Neuronal stem cell (in vitro differentiated cells): ENCODE results near the gene JADE3.

ENCODE experiments used
- DNase-seq: peaks from one replicate; pipeline ENCODE4 v3.0.0-alpha.2; 2013; ENCODE audit warnings: low spot score
- H2AFZ ChIP-seq: one replicate; pipeline ENCODE4 v1.6.1; 2013; ENCODE audit warnings: mild to moderate bottlenecking, low read length, inconsistent platforms
- H2AK5ac ChIP-seq: 2 replicates; pipeline ENCODE4 v1.6.1; 2013; ENCODE audit warnings: low read depth, mild to moderate bottlenecking, inconsistent platforms, low read length, moderate library complexity, mixed read lengths
- H2BK120ac ChIP-seq: 2 replicates; pipeline ENCODE4 v1.6.1; 2013; ENCODE audit warnings: low read depth, mild to moderate bottlenecking, inconsistent platforms, low read length, moderate library complexity, mixed read lengths
- H2BK12ac ChIP-seq: one replicate; pipeline ENCODE4 v1.6.1; 2013; ENCODE audit warnings: low read length, inconsistent platforms
- H2BK15ac ChIP-seq: 2 replicates; pipeline ENCODE4 v1.6.1; 2013; ENCODE audit warnings: mild to moderate bottlenecking, low read length, inconsistent platforms, mixed read lengths
- H2BK5ac ChIP-seq: one replicate; pipeline ENCODE4 v1.6.1; 2013; ENCODE audit warnings: inconsistent platforms, mild to moderate bottlenecking, low read length, moderate library complexity
- H3K14ac ChIP-seq: one replicate; pipeline ENCODE4 v1.6.1; 2013; ENCODE audit warnings: low read length, inconsistent platforms
- H3K18ac ChIP-seq: 2 replicates; pipeline ENCODE4 v1.6.1; 2013; ENCODE audit warnings: low read length, inconsistent platforms
- H3K23ac ChIP-seq: 2 replicates; pipeline ENCODE4 v1.6.1; 2013; ENCODE audit warnings: low read depth, mild to moderate bottlenecking, mixed read lengths, low read length, inconsistent platforms; ENCODE audit not compliant: poor library complexity
- H3K27ac ChIP-seq: replicated peaks from 3 replicates; pipeline ENCODE4 v1.5.1; 2013; ENCODE audit warnings: low read length, inconsistent platforms
- H3K27me3 ChIP-seq, 3 experiments: 2 replicates each; pipeline ENCODE4 v1.6.1; 2013; ENCODE audit warnings: low read length in 3 of 3, mild to moderate bottlenecking in 2 of 3, inconsistent platforms in 1 of 3, low read depth in 1 of 3, mixed read lengths in 1 of 3, moderate library complexity in 1 of 3; ENCODE audit not compliant: control insufficient read depth in 3 of 3, insufficient read depth in 3 of 3
- H3K36me3 ChIP-seq, 2 donors: replicated peaks in 1 of 2; 2 replicates each; pipeline ENCODE4 v1.6.1; 2013; ENCODE audit warnings: low read length in 2 of 2; ENCODE audit not compliant: control insufficient read depth in 2 of 2, insufficient read depth in 2 of 2
- H3K4ac ChIP-seq: 2 replicates; pipeline ENCODE4 v1.6.1; 2013; ENCODE audit warnings: inconsistent platforms, mild to moderate bottlenecking, low read length, moderate library complexity
- H3K4me1 ChIP-seq, 2 donors: 1 replicate in 1 of 2; 2 replicates in 1 of 2; pipeline ENCODE4 v1.6.1; 2013; ENCODE audit warnings: low read length in 2 of 2, low read depth in 1 of 2; ENCODE audit not compliant: control insufficient read depth in 2 of 2, insufficient read depth in 1 of 2
- H3K4me2 ChIP-seq: one replicate; pipeline ENCODE4 v1.6.1; 2013; ENCODE audit warnings: mild to moderate bottlenecking, low read length, inconsistent platforms; ENCODE audit not compliant: insufficient read depth, poor library complexity, severe bottlenecking
- H3K4me3 ChIP-seq, 2 donors: 2 replicates each; pipeline ENCODE4 v1.5.1; 2013; ENCODE audit warnings: low read length in 2 of 2, mild to moderate bottlenecking in 2 of 2, inconsistent platforms in 1 of 2, moderate library complexity in 1 of 2
- H3K79me1 ChIP-seq: one replicate; pipeline ENCODE4 v1.6.1; 2013; ENCODE audit warnings: low read depth, mild to moderate bottlenecking, inconsistent platforms, low read length, moderate library complexity
- H3K9ac ChIP-seq: one replicate; pipeline ENCODE4 v1.6.1; 2013; ENCODE audit warnings: mild to moderate bottlenecking, low read depth, low read length, inconsistent platforms; ENCODE audit not compliant: poor library complexity
- H3K9me3 ChIP-seq, 2 donors: replicated peaks in 1 of 2; 2 replicates each; pipeline versions ENCODE3 to v1.6.1; 2013; ENCODE audit warnings: low read length in 2 of 2, mild to moderate bottlenecking in 2 of 2, inconsistent platforms in 1 of 2, low read depth in 1 of 2, mixed read lengths in 1 of 2, moderate library complexity in 1 of 2; ENCODE audit not compliant: control insufficient read depth in 2 of 2, insufficient read depth in 1 of 2
- H4K8ac ChIP-seq: one replicate; pipeline ENCODE4 v1.6.1; 2013; ENCODE audit warnings: low read depth, mild to moderate bottlenecking, inconsistent platforms, low read length, moderate library complexity
- H4K91ac ChIP-seq: one replicate; pipeline ENCODE4 v1.6.1; 2013; ENCODE audit warnings: low read length, low read depth, mild to moderate bottlenecking, inconsistent platforms; ENCODE audit not compliant: poor library complexity
- WGBS, 2 donors: extraction: QIAGEN DNeasy Blood & Tissue Kit; methylation state at CpG; one replicate each; pipeline ENCODE4 v1.1.7; 2013; ENCODE audit warnings: missing lambda C conversion rate in 2 of 2, mixed read lengths in 1 of 2; ENCODE audit not compliant: insufficient read length in 2 of 2, insufficient replicate concordance in 1 of 2; ENCODE audit errors: extremely low coverage in 2 of 2; 5-methylcytosine and 5-hydroxymethylcytosine counted together

JADE3 gene

GRCh38 chrX:46927718-46928117 is 15.5 kb downstream of the JADE3 start:
- no peak overlapping the region for H4K8ac ChIP-seq
- H2BK12ac ChIP-seq, result no peak overlapping the region
- H2AK5ac ChIP-seq, result no peak overlapping the region
- no peak overlapping the region for H2BK15ac ChIP-seq
- no peak overlapping the region for H2AFZ ChIP-seq
- H3K23ac ChIP-seq, result no peak overlapping the region
- H3K27ac ChIP-seq, result no peak overlapping the region
- no CpG with 5 or more reads among the region's 3 CpGs for WGBS, 2 donors
- no peak overlapping the region for H2BK5ac ChIP-seq
- H3K4me3 ChIP-seq, result no peak overlapping the region
- no peak overlapping the region for H4K91ac ChIP-seq
- DNase-seq, result no peak
- H3K4me2 ChIP-seq, result no peak overlapping the region
- peaks cover 0 to 6% of the 10 kb centered on the region in 2 donors for H3K36me3 ChIP-seq
- H3K4ac ChIP-seq, result no peak overlapping the region
- H3K27me3 ChIP-seq, result peaks cover 0 to 5% (median 0%) of the 10 kb centered on the region in 3 experiments
- H3K18ac ChIP-seq, result no peak overlapping the region
- H3K14ac ChIP-seq, result no peak overlapping the region
- H2BK120ac ChIP-seq, result no peak overlapping the region
- H3K4me1 ChIP-seq, result no peaks in the 10 kb centered on the region
- H3K9me3 ChIP-seq, result no peaks in the 10 kb centered on the region
- H3K79me1 ChIP-seq, result peaks cover 2% of the 10 kb centered on the region
- H3K9ac ChIP-seq, result no peak overlapping the region

- no peak overlapping the region for H4K91ac ChIP-seq
- no peaks in the 10 kb centered on the region for H3K4me1 ChIP-seq
- H2BK15ac ChIP-seq, result no peak overlapping the region
- no peak overlapping the region for H4K8ac ChIP-seq
- no peak overlapping the region for H3K23ac ChIP-seq
- no peaks in the 10 kb centered on the region for H3K79me1 ChIP-seq
- H3K27me3 ChIP-seq, result peaks cover 0 to 5% (median 0%) of the 10 kb centered on the region in 3 experiments
- H2AK5ac ChIP-seq, result no peak overlapping the region
- H3K4me3 ChIP-seq, result no peak overlapping the region
- no peak overlapping the region for H2BK5ac ChIP-seq
- no peak overlapping the region for H3K4ac ChIP-seq
- H2BK12ac ChIP-seq, result no peak overlapping the region
- no peak overlapping the region for H3K18ac ChIP-seq
- no peak overlapping the region for H3K9ac ChIP-seq
- no peak overlapping the region for H3K14ac ChIP-seq
- H3K36me3 ChIP-seq, result peaks cover 0 to 6% of the 10 kb centered on the region in 2 donors
- no peaks in the 10 kb centered on the region for H3K9me3 ChIP-seq
- WGBS, 2 donors, result no CpG with 5 or more reads among the region's 3 CpGs
- H2AFZ ChIP-seq, result no peak overlapping the region
- H3K4me2 ChIP-seq, result no peak overlapping the region
- no peak for DNase-seq
- no peak overlapping the region for H2BK120ac ChIP-seq
- no peak overlapping the region for H3K27ac ChIP-seq
Measured at GRCh38 chrX:46929439-46930261, 17.4 kb downstream of the JADE3 start.

- Histone ChIP-seq H3K4ac (no peak overlapping the region), H3K79me1 (no peaks in the 10 kb centered on the region)
Measured at GRCh38 chrX:46935295-46935694, 23.1 kb downstream of the JADE3 start.

GRCh38 chrX:46938589-46938988 is 26.4 kb downstream of the JADE3 start:
- Histone ChIP-seq H3K9me3 (peaks cover 0 to 6% of the 10 kb centered on the region in 2 donors), H4K8ac (no peak overlapping the region), H3K4ac (no peak overlapping the region), H3K23ac (no peak overlapping the region), H3K79me1 (no peaks in the 10 kb centered on the region), H2BK12ac (no peak overlapping the region), H3K27ac (no peak overlapping the region), H3K36me3 (no peaks in the 10 kb centered on the region), H3K14ac (no peak overlapping the region), H3K4me1 (no peaks in the 10 kb centered on the region), H4K91ac (no peak overlapping the region), H2BK15ac (no peak overlapping the region), H3K4me3 (no peak overlapping the region), H3K9ac (no peak overlapping the region), H2BK120ac (no peak overlapping the region), H2AFZ (no peak overlapping the region), H3K18ac (no peak overlapping the region), H3K27me3 (no peaks in the 10 kb centered on the region), H2BK5ac (no peak overlapping the region), H3K4me2 (no peak overlapping the region), H2AK5ac (no peak overlapping the region)
- no CpG with 5 or more reads among the region's 7 CpGs for WGBS, 2 donors
- DNase-seq, result no peak

More at GRCh38 chrX:46935295-46935694, 23.1 kb downstream of the JADE3 start:
- WGBS, 2 donors, result no CpG with 5 or more reads among the region's 4 CpGs
- no peak overlapping the region for H3K18ac ChIP-seq
- no peak overlapping the region for H3K4me3 ChIP-seq
- no peak overlapping the region for H2AFZ ChIP-seq
- H3K9me3 ChIP-seq, result peaks cover 0 to 6% of the 10 kb centered on the region in 2 donors
- H3K4me1 ChIP-seq, result no peaks in the 10 kb centered on the region
- H3K4me2 ChIP-seq, result no peak overlapping the region
- H2BK12ac ChIP-seq, result no peak overlapping the region
- no peaks in the 10 kb centered on the region for H3K27me3 ChIP-seq
- no peak overlapping the region for H3K27ac ChIP-seq
- no peak overlapping the region for H4K91ac ChIP-seq
- H3K9ac ChIP-seq, result no peak overlapping the region
- no peak overlapping the region for H2AK5ac ChIP-seq
- H3K36me3 ChIP-seq, result no peaks in the 10 kb centered on the region
- no peak overlapping the region for H2BK120ac ChIP-seq
- H2BK15ac ChIP-seq, result no peak overlapping the region
- H4K8ac ChIP-seq, result no peak overlapping the region
- no peak overlapping the region for H2BK5ac ChIP-seq
- no peak overlapping the region for H3K23ac ChIP-seq
- no peak overlapping the region for H3K14ac ChIP-seq
- no peak for DNase-seq
